CD4-positive, alpha-beta memory T cell (primary cell): ENCODE data around the gene KL. TPM values are rescaled to one million over a fixed set of nuclear protein-coding genes. Genes with fewer than 3 reads are reported as not detected.

ENCODE experiments used
- CTCF ChIA-PET: fragments of 350-600 bp; sonication (Branson Sonifier 250); formaldehyde crosslinking; loops from one replicate; lab custom pipeline; 2021; ENCODE audit warnings: inconsistent platforms; ENCODE audit not compliant: partially characterized antibody; lab: Charles Lee
- POLR2A ChIA-PET: fragments of 350-600 bp; sonication (Branson Sonifier 250); formaldehyde crosslinking; loops from one replicate; lab custom pipeline; 2021; ENCODE audit not compliant: partially characterized antibody; lab: Charles Lee
- DNase-seq, 5 donors: peaks; one replicate each; pipeline versions ENCODE4 v3.0.0 to v3.0.0-alpha.2; 2020 to 2022; ENCODE audit warnings: mixed read lengths in 1 of 5
- H3K27ac ChIP-seq: one replicate; pipeline ENCODE4 v1.7.0; 2013; ENCODE audit warnings: low read depth, low read length
- H3K27me3 ChIP-seq: 2 replicates; pipeline ENCODE4 v1.7.0; 2013; ENCODE audit warnings: mild to moderate bottlenecking, low read length, moderate library complexity; ENCODE audit not compliant: insufficient read depth
- H3K36me3 ChIP-seq: 2 replicates; pipeline ENCODE4 v1.7.0; 2013; ENCODE audit warnings: mild to moderate bottlenecking, low read length, moderate library complexity; ENCODE audit not compliant: insufficient read depth
- H3K4me1 ChIP-seq: 2 replicates; pipeline ENCODE4 v1.7.0; 2013; ENCODE audit warnings: mild to moderate bottlenecking, low read length, moderate library complexity; ENCODE audit not compliant: insufficient read depth
- H3K4me3 ChIP-seq, 2 donors: one replicate each; pipeline ENCODE4 v1.7.0; 2013; ENCODE audit warnings: low read length in 2 of 2, mild to moderate bottlenecking in 1 of 2
- H3K9me3 ChIP-seq, 2 donors: one replicate each; pipeline ENCODE4 v1.7.0; 2013; ENCODE audit warnings: low read length in 2 of 2, control low read depth in 1 of 2; ENCODE audit not compliant: control insufficient read depth in 1 of 2
- H3K27ac Mint-ChIP-seq, 7 donors: one replicate each; pipeline ENCODE4 v1.8.0; 2020 to 2021; ENCODE audit warnings: mixed read lengths in 7 of 7, mild to moderate bottlenecking in 6 of 7, inconsistent platforms in 3 of 7, moderate library complexity in 3 of 7
- H3K27me3 Mint-ChIP-seq, 2 donors: one replicate each; pipeline ENCODE4 v1.8.0; 2020 to 2021; ENCODE audit warnings: mixed read lengths in 2 of 2
- H3K36me3 Mint-ChIP-seq, 2 donors: one replicate each; pipeline ENCODE4 v1.8.0; 2020 to 2021; ENCODE audit warnings: mixed read lengths in 2 of 2, inconsistent platforms in 1 of 2, mild to moderate bottlenecking in 1 of 2
- H3K4me1 Mint-ChIP-seq, 4 donors: one replicate each; pipeline ENCODE4 v1.8.0; 2020 to 2021; ENCODE audit warnings: mixed read lengths in 4 of 4, mild to moderate bottlenecking in 1 of 4
- H3K4me3 Mint-ChIP-seq, 8 donors: one replicate each; pipeline ENCODE4 v1.8.0; 2020 to 2021; ENCODE audit warnings: mixed read lengths in 8 of 8, mild to moderate bottlenecking in 7 of 8, moderate library complexity in 6 of 8, inconsistent platforms in 3 of 8
- H3K9me3 Mint-ChIP-seq, 8 donors: one replicate each; pipeline ENCODE4 v1.8.0; 2020 to 2021; ENCODE audit warnings: mixed read lengths in 8 of 8, mild to moderate bottlenecking in 5 of 8, inconsistent platforms in 3 of 8, moderate library complexity in 1 of 8
- intact Hi-C: fragments of 100-400 bp; cut with micrococcal nuclease; formaldehyde crosslinking; loops from one replicate; pipeline ENCODE4 v1.15.1; 2023
- polyA plus RNA-seq, 2 donors: library from polyadenylated mRNA; unstranded; fragments of 300-500 nt; fragmentation: Illumina TruSeq; gene quantifications; one replicate each; pipeline ENCODE4 v1.2.3, GENCODE V29; 2021
- total RNA-seq, 2 experiments: library from RNA; stranded (reverse); gene quantifications; one replicate each; pipeline ENCODE4 v1.2.3, GENCODE V29; 2021

The KL gene
- total and polyA plus RNA-seq, 4 experiments from 2014 or later = 0.17 TPM; not detected in 3

DNA sequence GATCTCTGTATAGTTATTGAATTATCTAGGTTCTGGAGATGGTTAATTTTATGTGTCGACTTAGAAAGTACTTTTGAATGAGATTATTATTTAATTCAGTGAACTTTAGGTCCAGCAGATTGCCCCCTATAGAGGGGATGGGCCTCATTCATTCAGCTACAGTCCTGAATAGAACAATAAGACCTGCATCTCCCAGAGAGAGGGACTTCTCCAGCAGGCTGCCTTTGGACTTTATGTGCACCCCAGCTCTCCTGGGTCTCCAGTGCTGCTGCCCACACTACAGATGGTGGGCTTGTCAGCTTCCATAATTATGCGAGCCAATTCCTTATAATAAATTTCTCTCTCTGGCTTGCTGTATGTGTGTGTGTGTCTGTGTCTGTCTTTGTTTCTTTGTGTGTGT is 39.3 kb upstream of the KL start:
- no peaks in the 10 kb centered on the region for H3K4me1 ChIP-seq
- H3K27ac Mint-ChIP-seq = no peak overlapping the region
- peaks cover 0 to 1% (median 0%) of the 10 kb centered on the region in 4 donors for H3K4me1 Mint-ChIP-seq
- DNase-seq = no peak
- peaks cover 0 to 3% (median 0%) of the 10 kb centered on the region in 8 donors for H3K9me3 Mint-ChIP-seq
- H3K4me3 ChIP-seq = no peak overlapping the region
- CTCF ChIA-PET = no interaction called here
- peaks cover 0 to 7% of the 10 kb centered on the region in 2 donors for H3K27me3 Mint-ChIP-seq
- no peak overlapping the region for H3K4me3 Mint-ChIP-seq
- no peak overlapping the region for H3K27ac ChIP-seq
- POLR2A ChIA-PET = no interaction called here
- H3K36me3 Mint-ChIP-seq = no peaks in the 10 kb centered on the region
- no peaks in the 10 kb centered on the region for H3K27me3 ChIP-seq
- H3K9me3 ChIP-seq = no peaks in the 10 kb centered on the region
- H3K36me3 ChIP-seq = no peaks in the 10 kb centered on the region
- intact Hi-C loops = no loop called here

DNA sequence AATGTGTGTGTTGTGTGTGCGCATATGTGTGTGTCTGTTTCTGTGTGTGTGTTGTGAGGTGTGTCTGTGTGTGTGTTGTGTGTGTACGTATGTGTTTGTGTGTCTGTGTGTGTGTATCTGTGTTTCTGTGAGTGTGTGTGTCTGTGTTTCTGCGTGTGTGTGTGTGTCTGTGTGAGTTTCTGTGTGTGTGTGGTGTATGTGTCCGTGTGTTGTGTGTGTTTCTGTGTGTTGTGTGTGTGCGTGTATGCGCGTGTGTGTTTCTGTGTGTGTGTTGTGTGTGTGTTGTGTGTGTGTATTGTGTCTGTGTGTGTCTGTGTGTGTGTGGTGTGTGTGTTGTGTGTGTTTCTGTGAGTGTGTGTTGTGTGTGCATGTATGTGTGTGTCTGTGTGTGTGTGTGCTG is 38.9 kb upstream of the KL start:
- H3K27me3 Mint-ChIP-seq = peaks cover 0 to 7% of the 10 kb centered on the region in 2 donors
- H3K4me3 Mint-ChIP-seq = no peak overlapping the region
- H3K27me3 ChIP-seq = no peaks in the 10 kb centered on the region
- intact Hi-C loops = no loop called here
- H3K9me3 ChIP-seq = no peaks in the 10 kb centered on the region
- H3K27ac Mint-ChIP-seq = no peak overlapping the region
- no peaks in the 10 kb centered on the region for H3K4me1 ChIP-seq
- ChIA-PET CTCF (no interaction called here), POLR2A (no interaction called here)
- peaks cover 0 to 1% (median 0%) of the 10 kb centered on the region in 4 donors for H3K4me1 Mint-ChIP-seq
- H3K27ac ChIP-seq = no peak overlapping the region
- H3K9me3 Mint-ChIP-seq = peaks cover 0 to 3% (median 0%) of the 10 kb centered on the region in 8 donors
- H3K36me3 ChIP-seq = no peaks in the 10 kb centered on the region
- H3K4me3 ChIP-seq = no peak overlapping the region
- no peak for DNase-seq
- H3K36me3 Mint-ChIP-seq = no peaks in the 10 kb centered on the region

DNA sequence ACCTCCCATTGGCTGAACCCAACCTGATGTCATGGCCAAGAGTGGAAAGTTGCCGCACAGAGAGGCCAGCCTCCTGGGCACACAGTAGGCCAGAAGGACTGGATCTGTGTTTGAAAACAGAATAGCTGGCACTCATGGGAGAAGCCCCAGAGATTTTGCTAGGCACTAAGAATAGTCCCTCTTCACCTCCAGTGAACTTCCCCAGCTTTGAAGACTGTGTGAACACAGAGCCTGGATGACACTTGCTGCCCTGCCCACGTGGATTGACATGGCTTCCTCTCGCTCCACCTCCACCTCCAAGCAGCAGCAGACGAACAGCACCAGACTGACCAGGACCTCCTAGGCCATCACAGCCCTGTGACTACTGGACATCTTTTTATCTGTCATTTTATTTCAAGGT is 37.9 kb upstream of the KL start:
- Histone ChIP-seq H3K27me3 (no peaks in the 10 kb centered on the region), H3K4me3 (no peak overlapping the region), H3K9me3 (no peaks in the 10 kb centered on the region), H3K36me3 (no peaks in the 10 kb centered on the region), H3K27ac (no peak overlapping the region), H3K4me1 (no peaks in the 10 kb centered on the region)
- Mint-ChIP-seq H3K36me3 (no peaks in the 10 kb centered on the region), H3K4me1 (peaks cover 0 to 1% (median 0%) of the 10 kb centered on the region in 4 donors), H3K27me3 (peaks cover 0 to 5% of the 10 kb centered on the region in 2 donors), H3K9me3 (peaks cover 0 to 3% (median 0%) of the 10 kb centered on the region in 8 donors), H3K27ac (no peak overlapping the region), H3K4me3 (no peak overlapping the region)
- CTCF ChIA-PET = interaction anchor here (1.3 kb wide), 1 partner anchor 8 kb away, joined by 3 read pairs; no protein-coding TSS in a partner anchor
- POLR2A ChIA-PET = no interaction called here
- intact Hi-C loops = no loop called here
- DNase-seq = no peak

GRCh38 chr13:32983058-32983457 is 33.2 kb upstream of the KL start:
- H3K4me1 Mint-ChIP-seq = no peaks in the 10 kb centered on the region
- intact Hi-C loops = no loop called here
- peaks cover 0 to 6% (median 3%) of the 10 kb centered on the region in 8 donors for H3K9me3 Mint-ChIP-seq
- no peak overlapping the region for H3K4me3 Mint-ChIP-seq
- Histone ChIP-seq H3K36me3 (no peaks in the 10 kb centered on the region), H3K27me3 (no peaks in the 10 kb centered on the region), H3K9me3 (no peaks in the 10 kb centered on the region), H3K4me3 (no peak overlapping the region), H3K4me1 (no peaks in the 10 kb centered on the region), H3K27ac (no peak overlapping the region)
- ChIA-PET POLR2A (no interaction called here), CTCF (no interaction called here)
- peaks cover 0 to 2% of the 10 kb centered on the region in 2 donors for H3K27me3 Mint-ChIP-seq
- H3K36me3 Mint-ChIP-seq = no peaks in the 10 kb centered on the region
- H3K27ac Mint-ChIP-seq = no peak overlapping the region
- DNase-seq = no peak

GRCh38 chr13:32984857-32985626 is 31.2 kb upstream of the KL start:
- H3K36me3 ChIP-seq = no peaks in the 10 kb centered on the region
- no peak overlapping the region for H3K27ac Mint-ChIP-seq
- no peak for DNase-seq
- no peak overlapping the region for H3K27ac ChIP-seq
- H3K4me1 ChIP-seq = no peaks in the 10 kb centered on the region
- no peak overlapping the region for H3K4me3 ChIP-seq
- H3K9me3 Mint-ChIP-seq = peaks cover 0 to 6% (median 3%) of the 10 kb centered on the region in 8 donors
- H3K4me1 Mint-ChIP-seq = peaks cover 0 to 6% (median 1%) of the 10 kb centered on the region in 4 donors
- no peak overlapping the region for H3K4me3 Mint-ChIP-seq
- no peaks in the 10 kb centered on the region for H3K36me3 Mint-ChIP-seq
- intact Hi-C loops = no loop called here
- H3K9me3 ChIP-seq = no peaks in the 10 kb centered on the region
- CTCF ChIA-PET = no interaction called here
- H3K27me3 ChIP-seq = no peaks in the 10 kb centered on the region
- H3K27me3 Mint-ChIP-seq = peaks cover 0 to 2% of the 10 kb centered on the region in 2 donors
- POLR2A ChIA-PET = no interaction called here

DNA sequence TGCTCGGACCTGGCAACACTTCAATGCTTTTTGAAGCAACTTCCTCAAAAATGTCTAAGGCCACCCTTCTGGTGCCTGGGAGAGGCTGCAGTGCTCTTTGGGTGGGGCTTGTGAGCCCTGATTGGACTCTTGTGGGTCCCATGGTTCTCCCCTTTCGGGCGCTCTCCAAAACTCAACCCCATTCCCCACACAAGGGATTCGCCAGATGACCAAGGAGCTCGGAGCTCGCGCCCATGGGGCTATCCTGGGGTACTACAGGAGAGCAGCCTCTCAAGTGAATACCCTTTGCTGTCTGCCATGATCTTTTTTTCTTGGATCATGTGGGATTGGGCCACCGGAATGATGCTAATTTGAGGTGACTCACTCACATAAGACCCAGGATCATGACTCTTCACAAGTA is 29.7 kb upstream of the KL start:
- no peaks in the 10 kb centered on the region for H3K4me1 ChIP-seq
- H3K4me3 Mint-ChIP-seq = no peak overlapping the region
- peaks cover 4 to 8% of the 10 kb centered on the region in 2 donors for H3K27me3 Mint-ChIP-seq
- CTCF ChIA-PET = no interaction called here
- H3K9me3 ChIP-seq = no peaks in the 10 kb centered on the region
- H3K36me3 Mint-ChIP-seq = no peaks in the 10 kb centered on the region
- no peak overlapping the region for H3K27ac ChIP-seq
- no peaks in the 10 kb centered on the region for H3K27me3 ChIP-seq
- no peak for DNase-seq
- no peak overlapping the region for H3K4me3 ChIP-seq
- intact Hi-C loops = no loop called here
- no peaks in the 10 kb centered on the region for H3K36me3 ChIP-seq
- peaks cover 0 to 6% (median 1%) of the 10 kb centered on the region in 4 donors for H3K4me1 Mint-ChIP-seq
- H3K9me3 Mint-ChIP-seq = peaks cover 0 to 6% (median 4%) of the 10 kb centered on the region in 8 donors
- no peak overlapping the region for H3K27ac Mint-ChIP-seq
- POLR2A ChIA-PET = no interaction called here

DNA sequence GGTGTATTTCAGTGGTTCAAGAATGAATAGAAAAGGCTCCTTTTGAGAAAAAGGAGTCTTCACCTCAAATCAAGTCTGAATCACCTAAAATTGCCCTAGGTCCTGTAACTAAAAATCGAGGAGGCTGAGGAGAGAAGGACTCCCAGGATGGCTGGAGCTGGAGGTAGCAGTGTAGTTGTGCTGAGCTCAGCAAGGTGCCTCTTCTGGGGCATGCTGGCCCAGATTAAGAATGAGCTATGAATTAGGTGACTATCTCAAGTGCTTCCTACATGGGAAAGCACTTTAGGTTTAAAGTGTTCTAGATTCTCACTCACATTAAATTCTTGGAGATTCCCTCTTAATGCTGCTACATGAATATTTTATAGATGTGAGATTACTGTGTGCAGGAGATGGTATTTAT is 28.8 kb upstream of the KL start:
- POLR2A ChIA-PET = no interaction called here
- H3K27me3 ChIP-seq = no peaks in the 10 kb centered on the region
- intact Hi-C loops = no loop called here

More for the DNA sequence above, 28.8 kb upstream of the KL start:
- Histone ChIP-seq H3K27ac (no peak overlapping the region), H3K4me3 (no peak overlapping the region), H3K36me3 (no peaks in the 10 kb centered on the region), H3K4me1 (no peaks in the 10 kb centered on the region), H3K9me3 (no peaks in the 10 kb centered on the region)
- Mint-ChIP-seq H3K36me3 (no peaks in the 10 kb centered on the region), H3K27ac (no peak overlapping the region), H3K27me3 (peaks cover 5 to 10% of the 10 kb centered on the region in 2 donors), H3K9me3 (peaks cover 0 to 6% (median 4%) of the 10 kb centered on the region in 8 donors), H3K4me3 (no peak overlapping the region), H3K4me1 (peaks cover 0 to 6% (median 1%) of the 10 kb centered on the region in 4 donors)
- DNase-seq = no peak
- CTCF ChIA-PET = no interaction called here
